GM18498 (cell line): ENCODE measurements around the gene SELENOO.
A peak's percentile ranks its signal among the peaks of the same experiment; 100 is the strongest.
"Not testable (repeated sequence)": the region's sequence is repeated elsewhere in the genome, so short reads cannot be mapped to it uniquely, and the experiment has no call there.

Source experiments
- ATAC-seq: cut with Tn5 transposase; IDR thresholded peaks from one replicate; pipeline ENCODE4 v1.9.1; 2021; ENCODE audit warnings: mild to moderate bottlenecking, moderate library complexity; ENCODE audit not compliant: unreplicated experiment

SELENOO gene

DNA sequence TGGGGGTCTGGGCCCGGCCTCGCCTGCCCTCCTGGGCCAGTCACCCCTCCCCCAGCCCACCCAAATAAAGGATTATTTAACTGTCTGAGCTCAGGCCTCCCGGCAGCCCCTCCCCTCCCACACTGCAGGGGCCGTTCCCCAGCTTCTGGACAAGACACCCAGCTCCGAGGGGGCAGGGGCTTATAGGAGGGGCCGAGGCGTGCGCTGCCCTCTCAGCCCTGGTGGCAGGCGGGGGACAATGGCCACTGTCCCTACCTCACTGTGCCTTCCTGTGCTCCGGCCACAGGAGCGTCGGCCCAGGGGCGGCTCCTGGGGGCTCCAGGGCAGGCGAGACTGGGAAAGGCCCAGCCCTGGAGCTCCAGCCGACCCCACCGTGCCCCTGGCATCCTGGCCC lies 2.2 kb upstream of the SELENOO start:
- no peak for ATAC-seq

GRCh38 chr22:50199251-50199721 lies 1.5 kb upstream of the SELENOO start:
- no peak for ATAC-seq

- peak; percentile 2 for ATAC-seq
Observed at GRCh38 chr22:50199829-50200460, 866 bp upstream of the SELENOO start.

GRCh38 chr22:50201191-50202129 lies 649 bp downstream of the SELENOO start:
- ATAC-seq = peak; percentile 22

DNA sequence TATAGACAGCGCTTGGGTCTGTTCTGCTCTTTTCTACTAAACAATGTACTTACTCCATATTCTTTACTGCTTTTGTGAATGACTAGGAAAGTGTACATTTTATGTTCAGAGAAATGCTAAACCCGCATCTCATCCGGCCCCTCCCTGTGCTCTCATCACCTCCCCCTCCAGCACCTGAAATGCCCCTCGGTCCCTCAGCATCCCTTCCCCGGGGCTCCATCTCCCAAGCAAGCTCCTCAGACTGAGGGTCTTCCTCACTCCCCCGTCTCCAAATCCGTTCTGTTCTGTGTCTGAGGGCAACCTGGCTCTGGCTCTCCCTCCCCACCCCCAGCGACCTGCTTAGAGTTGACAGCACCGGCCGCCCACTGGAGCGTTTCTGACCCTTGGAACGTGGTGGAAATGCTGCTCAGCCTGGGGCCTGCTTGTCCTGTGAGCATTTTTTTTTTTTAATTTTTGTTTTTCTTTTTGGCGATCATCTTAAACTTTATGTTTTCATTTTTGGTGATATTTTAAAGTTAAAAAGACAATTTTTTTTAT lies 1.4 kb downstream of the SELENOO start:
- no peak for ATAC-seq

- ATAC-seq = no peak
Observed at GRCh38 chr22:50203288-50203687, 2.5 kb downstream of the SELENOO start.

GRCh38 chr22:50204571-50204970 lies 3.8 kb downstream of the SELENOO start:
- no peak for ATAC-seq

DNA sequence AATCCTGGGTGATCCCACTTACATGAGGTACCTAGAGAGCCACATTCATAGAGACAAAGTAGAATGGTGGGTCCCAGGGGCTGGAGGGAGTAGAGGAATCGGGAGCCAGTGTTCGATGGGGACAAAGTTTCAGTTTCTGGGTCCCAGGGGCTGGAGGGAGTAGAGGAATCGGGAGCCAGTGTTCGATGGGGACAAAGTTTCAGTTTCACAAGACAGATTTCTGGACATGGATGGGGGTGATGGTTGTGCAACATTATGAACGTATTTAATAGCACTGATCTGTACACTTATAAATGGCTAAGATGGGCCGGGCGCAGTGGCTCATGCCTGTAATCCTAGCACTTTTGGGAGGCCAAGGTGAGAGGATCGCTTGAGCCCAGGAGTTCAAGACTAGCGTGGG lies 4.2 kb downstream of the SELENOO start:
- not testable (repeated sequence) for ATAC-seq

GRCh38 chr22:50205781-50206569 lies 5.2 kb downstream of the SELENOO start:
- ATAC-seq = no peak

DNA sequence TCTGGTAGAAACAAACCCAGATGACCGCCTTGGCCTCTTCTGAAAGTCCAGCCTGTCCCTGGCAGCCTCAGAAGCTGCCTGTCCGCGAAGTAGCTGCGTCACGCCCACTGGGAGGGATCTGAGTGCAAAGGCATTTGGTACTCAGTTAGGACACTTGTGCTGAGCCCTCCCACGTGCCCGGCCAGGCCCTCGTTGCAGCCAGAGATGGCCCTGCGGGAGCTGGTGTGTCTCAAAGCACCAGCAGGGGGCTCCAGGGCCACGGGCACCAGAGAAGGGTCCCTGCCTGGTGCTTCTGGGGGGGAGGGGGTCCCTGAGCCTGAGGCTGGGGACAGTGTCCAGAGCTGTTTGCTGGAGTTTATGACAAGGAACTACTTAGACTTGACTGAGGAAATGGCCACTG lies 5.8 kb downstream of the SELENOO start:
- no peak for ATAC-seq

- no peak for ATAC-seq
Observed at GRCh38 chr22:50207383-50208140, 6.8 kb downstream of the SELENOO start.

- no peak for ATAC-seq
Observed at GRCh38 chr22:50208430-50208938, 7.7 kb downstream of the SELENOO start.

GRCh38 chr22:50208939-50209892 lies 8.4 kb downstream of the SELENOO start:
- ATAC-seq = no peak

DNA sequence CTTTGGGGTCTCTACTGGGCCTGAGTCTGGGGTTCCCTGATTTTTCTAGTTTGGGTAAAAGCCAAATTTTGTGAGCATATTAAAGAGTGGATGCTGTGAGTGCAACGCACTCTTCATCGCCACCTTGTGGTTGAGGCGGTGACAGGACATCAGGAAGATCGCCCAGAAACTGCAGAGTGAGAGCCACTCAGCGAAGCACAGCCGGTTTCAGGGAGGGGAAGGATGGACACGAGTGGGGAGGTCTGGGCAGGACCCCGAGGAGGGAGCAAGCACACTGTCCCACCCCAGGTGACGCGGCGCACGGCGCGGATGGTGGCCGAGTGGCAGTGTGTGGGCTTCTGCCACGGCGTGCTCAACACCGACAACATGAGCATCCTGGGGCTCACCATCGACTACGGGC lies 9.1 kb downstream of the SELENOO start:
- ATAC-seq = no peak

DNA sequence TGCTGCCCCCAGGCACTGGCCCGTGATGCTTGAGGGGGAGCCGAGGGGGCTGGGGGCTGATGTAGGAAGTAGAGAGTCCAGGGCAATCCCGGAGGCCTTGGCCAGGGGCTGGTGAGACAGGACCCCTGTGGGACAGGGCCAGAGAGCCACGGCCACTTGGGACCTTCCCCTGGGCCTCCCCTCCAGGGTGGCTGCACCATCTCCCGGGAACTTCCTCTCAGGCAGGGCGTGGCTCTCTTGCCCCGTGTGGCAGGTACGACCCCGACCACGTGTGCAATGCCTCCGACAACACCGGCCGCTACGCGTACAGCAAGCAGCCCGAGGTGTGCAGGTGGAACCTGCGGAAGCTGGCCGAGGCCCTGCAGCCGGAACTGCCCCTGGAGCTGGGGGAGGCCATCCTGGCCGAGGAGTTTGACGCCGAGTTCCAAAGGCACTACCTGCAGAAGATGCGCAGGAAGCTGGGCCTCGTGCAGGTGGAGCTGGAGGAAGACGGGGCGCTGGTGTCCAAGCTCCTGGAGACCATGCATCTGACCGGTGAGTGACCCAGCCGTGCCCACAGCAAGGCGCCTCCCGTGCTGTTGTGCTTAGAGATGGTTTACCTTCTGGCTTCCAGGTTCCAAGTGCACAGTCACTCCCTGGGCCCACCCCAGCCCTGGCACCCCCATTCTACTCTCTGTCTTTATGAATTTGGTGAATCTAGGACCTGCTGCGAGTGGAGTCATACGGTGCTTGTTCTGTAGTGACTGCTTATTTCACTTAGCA lies 9.7 kb downstream of the SELENOO start:
- ATAC-seq = no peak

DNA sequence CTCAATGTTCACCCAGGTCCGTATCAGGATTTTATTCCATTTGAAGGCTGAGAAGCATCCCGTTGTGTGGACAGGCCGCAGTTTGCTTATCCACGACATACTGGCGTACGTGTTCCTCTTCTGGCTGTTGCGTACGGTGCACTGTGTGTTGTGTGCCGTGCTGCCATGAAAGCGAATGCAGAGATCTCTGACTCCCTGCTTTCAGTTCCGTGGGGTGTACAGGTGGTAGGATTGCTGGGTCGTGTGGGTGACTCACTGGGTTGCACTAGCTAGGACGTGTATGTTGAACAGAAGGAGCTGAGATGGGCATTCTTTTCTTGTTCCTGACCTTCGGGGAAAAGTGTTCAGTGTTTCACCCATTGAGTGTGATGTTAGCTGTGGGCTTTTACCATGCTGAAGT lies 10.3 kb downstream of the SELENOO start:
- no peak for ATAC-seq

DNA sequence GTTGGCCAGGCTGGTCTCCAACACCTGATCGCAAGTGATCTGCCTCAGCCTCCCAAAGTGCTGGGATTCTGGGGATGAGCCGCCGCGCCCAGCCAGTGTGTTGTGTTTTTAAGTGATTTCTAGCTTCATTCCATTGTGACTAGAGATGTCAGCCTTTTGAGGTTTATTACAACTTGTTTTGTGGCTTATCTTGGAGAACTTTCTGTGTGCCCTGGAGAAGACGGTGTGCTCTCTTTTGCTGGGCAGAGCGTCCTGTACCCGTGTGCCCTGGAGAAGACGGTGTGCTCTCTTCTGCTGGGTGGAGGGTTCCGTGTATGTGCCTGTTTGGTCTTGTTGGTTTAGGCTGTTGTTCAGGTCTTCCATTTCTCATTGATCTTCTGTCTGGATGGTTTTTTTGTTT lies 12.5 kb downstream of the SELENOO start:
- no peak for ATAC-seq
